Limb (tissue), 2 donors: Measurements from ENCODE around the gene EML4.

Experiments used
- DNase-seq, 2 donors: peaks; one replicate each; pipeline ENCODE4 v3.0.0-alpha.2; 2016; ENCODE audit errors: extremely low spot score in 2 of 2

EML4 gene

GRCh38 chr2:42196403-42197267 lies 27.5 kb downstream of the EML4 start:
- DNase-seq: peak in 1 of 2 donors; percentile 49

GRCh38 chr2:42197792-42198191 lies 28.6 kb downstream of the EML4 start:
- no peak for DNase-seq

- no peak for DNase-seq
Observed at GRCh38 chr2:42198466-42198865, 29.3 kb downstream of the EML4 start.

- no peak for DNase-seq
Observed at GRCh38 chr2:42199002-42199401, 29.8 kb downstream of the EML4 start.

- no peak for DNase-seq
Observed at GRCh38 chr2:42199626-42200025, 30.5 kb downstream of the EML4 start.

- no peak for DNase-seq
Observed at GRCh38 chr2:42200926-42201855, 32.0 kb downstream of the EML4 start.

- DNase-seq: no peak
Observed at GRCh38 chr2:42202634-42203008, 33.5 kb downstream of the EML4 start.

- no peak for DNase-seq
Observed at GRCh38 chr2:42203792-42204191, 34.6 kb downstream of the EML4 start.

- no peak for DNase-seq
Observed at GRCh38 chr2:42205337-42205736, 36.2 kb downstream of the EML4 start.

GRCh38 chr2:42207826-42208225 lies 38.7 kb downstream of the EML4 start:
- no peak for DNase-seq

GRCh38 chr2:42210203-42210602 lies 41.0 kb downstream of the EML4 start:
- no peak for DNase-seq

- DNase-seq: no peak
Observed at GRCh38 chr2:42211291-42211690, 42.1 kb downstream of the EML4 start.

- DNase-seq: no peak
Observed at GRCh38 chr2:42214669-42215068, 45.5 kb downstream of the EML4 start.

GRCh38 chr2:42216694-42217093 lies 47.5 kb downstream of the EML4 start:
- no peak for DNase-seq

GRCh38 chr2:42217307-42217706 lies 48.2 kb downstream of the EML4 start:
- no peak for DNase-seq

- no peak for DNase-seq
Observed at GRCh38 chr2:42217914-42218313, 48.8 kb downstream of the EML4 start.

- DNase-seq: no peak
Observed at GRCh38 chr2:42218712-42219111, 49.6 kb downstream of the EML4 start.

- no peak for DNase-seq
Observed at GRCh38 chr2:42219160-42219559, 50.0 kb downstream of the EML4 start.

GRCh38 chr2:42220566-42220965 lies 51.4 kb downstream of the EML4 start:
- DNase-seq: no peak

GRCh38 chr2:42223067-42223854 lies 54.1 kb downstream of the EML4 start:
- no peak for DNase-seq

GRCh38 chr2:42223855-42224268 lies 54.7 kb downstream of the EML4 start:
- no peak for DNase-seq
